ENCODE results near the gene PANK4. TPM values are rescaled to one million over a fixed set of nuclear protein-coding genes. Genes with fewer than 3 reads are reported as not detected.
"Not testable (repeated sequence)": the region's sequence is repeated elsewhere in the genome, so short reads cannot be mapped to it uniquely, and the experiment has no call there.

PANK4 gene
- total RNA-seq, 2 experiments from 2014 or later: 42.9 to 47.0 TPM

DNA sequence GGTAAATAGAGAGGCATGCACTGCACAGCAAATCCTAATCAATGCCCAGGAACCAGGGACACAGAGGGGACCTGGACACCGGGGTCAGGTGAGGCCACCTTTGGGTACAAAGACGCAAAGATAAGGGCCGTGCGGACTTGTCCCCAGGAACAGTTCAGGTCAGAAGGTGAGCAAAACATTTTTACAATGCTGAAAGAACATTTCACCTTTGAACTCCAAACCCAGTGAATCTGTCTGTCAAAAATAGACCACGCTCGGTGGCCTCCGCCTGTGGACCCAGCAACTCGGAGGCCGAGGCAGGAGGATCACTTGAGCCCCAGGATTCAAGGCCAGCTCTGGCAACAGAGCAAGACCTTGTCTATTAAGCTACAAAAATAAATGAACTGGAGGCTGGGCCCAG lies 45.0 kb upstream of the PANK4 start:
- no peaks in the 10 kb centered on the region for H3K36me3 ChIP-seq (ENCODE audit: insufficient read depth, low read length)
- CTCF ChIA-PET: interaction anchor here (1.7 to 2.2 kb wide), 2 partner anchors 10 to 15 kb away, joined by 4 read pairs; partner anchors contain the start of gene TNFRSF14
- no peak overlapping the region for H3K27ac ChIP-seq (ENCODE audit: low read depth in 1 of 2, low read length in 2 of 2)
- ATAC-seq (ENCODE audit: poor library complexity) (no peak), DNase-seq (no peak)
- intact Hi-C loops (cut with DNase I, micrococcal nuclease): no loop called here
- no peak overlapping the region for H3K27ac Mint-ChIP-seq
- no peaks in the 10 kb centered on the region for H3K27me3 ChIP-seq (ENCODE audit: control insufficient read depth in 1 of 2, insufficient read depth in 2 of 2, low read length in 2 of 2)
- POLR2A ChIA-PET: interaction anchor here (1.4 to 1.5 kb wide), 3 partner anchors 10 to 15 kb away, joined by 3 to 7 read pairs (median 5); partner anchors contain the start of gene TNFRSF14
- H3K9me3 Mint-ChIP-seq: no peaks in the 10 kb centered on the region
- H3K27me3 Mint-ChIP-seq: no peaks in the 10 kb centered on the region
- H3K4me1 ChIP-seq (ENCODE audit: insufficient read depth, low read length): peaks cover 8% of the 10 kb centered on the region
- H3K4me1 Mint-ChIP-seq (ENCODE audit: low read depth): peaks cover 9% of the 10 kb centered on the region
- TF ChIP-seq, protein P1, sequence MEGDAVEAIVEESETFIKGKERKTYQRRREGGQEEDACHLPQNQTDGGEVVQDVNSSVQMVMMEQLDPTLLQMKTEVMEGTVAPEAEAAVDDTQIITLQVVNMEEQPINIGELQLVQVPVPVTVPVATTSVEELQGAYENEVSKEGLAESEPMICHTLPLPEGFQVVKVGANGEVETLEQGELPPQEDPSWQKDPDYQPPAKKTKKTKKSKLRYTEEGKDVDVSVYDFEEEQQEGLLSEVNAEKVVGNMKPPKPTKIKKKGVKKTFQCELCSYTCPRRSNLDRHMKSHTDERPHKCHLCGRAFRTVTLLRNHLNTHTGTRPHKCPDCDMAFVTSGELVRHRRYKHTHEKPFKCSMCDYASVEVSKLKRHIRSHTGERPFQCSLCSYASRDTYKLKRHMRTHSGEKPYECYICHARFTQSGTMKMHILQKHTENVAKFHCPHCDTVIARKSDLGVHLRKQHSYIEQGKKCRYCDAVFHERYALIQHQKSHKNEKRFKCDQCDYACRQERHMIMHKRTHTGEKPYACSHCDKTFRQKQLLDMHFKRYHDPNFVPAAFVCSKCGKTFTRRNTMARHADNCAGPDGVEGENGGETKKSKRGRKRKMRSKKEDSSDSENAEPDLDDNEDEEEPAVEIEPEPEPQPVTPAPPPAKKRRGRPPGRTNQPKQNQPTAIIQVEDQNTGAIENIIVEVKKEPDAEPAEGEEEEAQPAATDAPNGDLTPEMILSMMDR (IDR thresholded peaks at IDR 0.05): no peak
- H3K9me3 ChIP-seq (ENCODE audit: control insufficient read depth in 1 of 2, insufficient read depth in 1 of 2, low read length in 2 of 2): peaks cover 0 to 6% of the 10 kb centered on the region in 2 experiments
- no peak overlapping the region for H3K4me3 Mint-ChIP-seq
- H3K36me3 Mint-ChIP-seq (ENCODE audit: low read depth): no peaks in the 10 kb centered on the region
- no peak overlapping the region for H3K4me3 ChIP-seq (ENCODE audit: low read length)

DNA sequence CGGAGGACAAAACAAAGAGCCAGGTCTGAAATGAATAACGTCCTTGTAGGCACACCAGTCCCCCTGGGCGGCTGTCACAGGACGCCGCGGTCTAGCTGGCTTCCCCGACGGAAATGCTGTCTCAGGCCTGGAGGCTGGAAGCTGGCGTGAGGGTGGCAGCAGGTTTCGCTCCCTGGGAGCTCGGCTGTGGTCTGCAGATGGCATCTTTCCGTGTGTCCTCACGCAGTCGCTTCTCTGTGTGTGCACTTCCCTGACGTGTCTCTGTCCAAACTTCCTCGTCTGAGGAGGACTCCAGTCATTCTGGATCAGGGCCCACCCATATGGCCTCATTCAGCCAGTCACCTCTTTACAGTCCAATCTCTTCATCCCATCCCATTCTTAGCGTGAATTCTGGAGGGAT lies 43.9 kb upstream of the PANK4 start:
- H3K27me3 ChIP-seq (ENCODE audit: control insufficient read depth in 1 of 2, insufficient read depth in 2 of 2, low read length in 2 of 2): no peaks in the 10 kb centered on the region
- peaks cover 0 to 6% of the 10 kb centered on the region in 2 experiments for H3K9me3 ChIP-seq (ENCODE audit: control insufficient read depth in 1 of 2, insufficient read depth in 1 of 2, low read length in 2 of 2)
- H3K9me3 Mint-ChIP-seq: no peaks in the 10 kb centered on the region
- ChIA-PET CTCF (no interaction called here), POLR2A (interaction anchor here (1.3 kb wide), 1 partner anchor 15 kb away, joined by 6 read pairs; the partner anchor contains the start of gene PRXL2B)
- ATAC-seq (ENCODE audit: poor library complexity) (no peak), DNase-seq (peak in 1 of 14 experiments; percentile 27)
- H3K27ac Mint-ChIP-seq: no peak overlapping the region
- no peak overlapping the region for H3K4me3 Mint-ChIP-seq
- no peak overlapping the region for H3K4me3 ChIP-seq (ENCODE audit: low read length)
- no peaks in the 10 kb centered on the region for H3K27me3 Mint-ChIP-seq
- intact Hi-C loops (cut with DNase I, micrococcal nuclease): no loop called here
- no peaks in the 10 kb centered on the region for H3K36me3 ChIP-seq (ENCODE audit: insufficient read depth, low read length)
- H3K36me3 Mint-ChIP-seq (ENCODE audit: low read depth): no peaks in the 10 kb centered on the region
- H3K27ac ChIP-seq (ENCODE audit: low read depth in 1 of 2, low read length in 2 of 2): no peak overlapping the region
- H3K4me1 ChIP-seq (ENCODE audit: insufficient read depth, low read length): no peaks in the 10 kb centered on the region
- TF ChIP-seq, protein P1 (IDR thresholded peaks at IDR 0.05): no peak
- H3K4me1 Mint-ChIP-seq (ENCODE audit: low read depth): peaks cover 9% of the 10 kb centered on the region

DNA sequence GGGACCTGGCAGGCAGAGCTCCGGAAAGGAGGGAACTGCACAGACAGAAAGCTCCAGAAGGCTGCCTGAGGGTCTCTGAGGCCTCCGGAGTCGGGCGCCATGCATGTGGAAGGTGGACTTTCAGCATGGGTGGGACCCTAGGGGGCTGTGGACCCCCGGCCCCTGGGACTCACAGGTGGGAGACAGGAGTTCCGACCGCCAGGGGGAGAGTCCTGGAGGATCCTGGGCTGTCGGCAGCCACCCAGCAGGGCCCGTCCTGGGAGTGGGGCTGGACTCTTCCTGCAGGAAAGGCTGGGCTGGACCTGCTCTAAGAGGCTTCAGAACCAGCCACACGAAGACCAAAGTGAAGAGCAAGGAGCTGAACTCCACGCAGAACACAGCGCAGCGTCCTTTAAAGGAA lies 43.3 kb upstream of the PANK4 start:
- H3K9me3 ChIP-seq (ENCODE audit: control insufficient read depth in 1 of 2, insufficient read depth in 1 of 2, low read length in 2 of 2); H3K4me1 ChIP-seq (ENCODE audit: insufficient read depth, low read length); H3K27ac Mint-ChIP-seq; intact Hi-C loops (cut with DNase I, micrococcal nuclease); H3K9me3 Mint-ChIP-seq; H3K4me3 Mint-ChIP-seq; H3K27ac ChIP-seq (ENCODE audit: low read depth in 1 of 2, low read length in 2 of 2); H3K27me3 ChIP-seq (ENCODE audit: control insufficient read depth in 1 of 2, insufficient read depth in 2 of 2, low read length in 2 of 2); CTCF ChIA-PET; H3K4me3 ChIP-seq (ENCODE audit: low read length); ATAC-seq (ENCODE audit: poor library complexity); DNase-seq; H3K36me3 Mint-ChIP-seq (ENCODE audit: low read depth); H3K4me1 Mint-ChIP-seq (ENCODE audit: low read depth); H3K27me3 Mint-ChIP-seq; H3K36me3 ChIP-seq (ENCODE audit: insufficient read depth, low read length): not testable (repeated sequence)
- POLR2A ChIA-PET: interaction anchor here (1.0 to 1.3 kb wide), 2 partner anchors 14 to 16 kb away, joined by 3 to 6 read pairs; partner anchors contain the start of genes PRXL2B and TNFRSF14

DNA sequence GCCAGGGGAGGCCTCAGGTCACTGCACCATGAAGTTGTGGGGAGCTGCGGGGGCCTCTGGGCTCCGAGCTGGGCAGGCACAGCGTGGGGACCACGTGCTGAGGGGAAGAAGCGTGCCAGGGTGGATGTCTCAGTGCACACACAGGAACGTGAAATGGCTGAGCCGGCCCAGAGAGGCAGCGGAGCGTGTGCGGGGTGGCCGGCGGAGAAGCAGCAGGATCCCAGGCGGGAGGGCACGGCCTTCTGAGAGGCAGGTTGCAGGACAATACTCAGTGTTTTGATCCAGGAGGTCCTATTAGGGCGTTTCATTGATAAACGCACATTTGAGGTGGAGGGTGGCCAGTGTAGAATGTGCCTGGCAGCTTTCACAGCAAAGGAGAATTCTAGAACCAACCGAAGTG lies 42.7 kb upstream of the PANK4 start:
- TF ChIP-seq, protein P1 (IDR thresholded peaks at IDR 0.05): no peak
- Histone ChIP-seq H3K27ac (ENCODE audit: low read depth in 1 of 2, low read length in 2 of 2) (no peak overlapping the region), H3K36me3 (ENCODE audit: insufficient read depth, low read length) (no peaks in the 10 kb centered on the region), H3K9me3 (ENCODE audit: control insufficient read depth in 1 of 2, insufficient read depth in 1 of 2, low read length in 2 of 2) (peaks cover 0 to 6% of the 10 kb centered on the region in 2 experiments), H3K4me1 (ENCODE audit: insufficient read depth, low read length) (no peaks in the 10 kb centered on the region), H3K27me3 (ENCODE audit: control insufficient read depth in 1 of 2, insufficient read depth in 2 of 2, low read length in 2 of 2) (no peaks in the 10 kb centered on the region), H3K4me3 (ENCODE audit: low read length) (no peak overlapping the region)
- Mint-ChIP-seq H3K27ac (no peak overlapping the region), H3K36me3 (ENCODE audit: low read depth) (no peaks in the 10 kb centered on the region), H3K9me3 (no peaks in the 10 kb centered on the region), H3K4me1 (ENCODE audit: low read depth) (peaks cover 7% of the 10 kb centered on the region), H3K27me3 (no peaks in the 10 kb centered on the region), H3K4me3 (no peak overlapping the region)
- DNase-seq (no peak), ATAC-seq (ENCODE audit: poor library complexity) (no peak)
- ChIA-PET POLR2A (interaction anchor here (1.0 to 1.3 kb wide), 2 partner anchors 13 to 17 kb away, joined by 3 to 6 read pairs; partner anchors contain the start of genes PRXL2B and TNFRSF14), CTCF (no interaction called here)
- intact Hi-C loops (cut with DNase I, micrococcal nuclease): no loop called here

- H3K27ac Mint-ChIP-seq; H3K4me3 ChIP-seq (ENCODE audit: low read length); POLR2A ChIA-PET; H3K27me3 ChIP-seq (ENCODE audit: control insufficient read depth in 1 of 2, insufficient read depth in 2 of 2, low read length in 2 of 2); CTCF ChIA-PET; H3K27ac ChIP-seq (ENCODE audit: low read depth in 1 of 2, low read length in 2 of 2); ATAC-seq (ENCODE audit: poor library complexity); H3K4me1 ChIP-seq (ENCODE audit: insufficient read depth, low read length); H3K36me3 ChIP-seq (ENCODE audit: insufficient read depth, low read length); DNase-seq; H3K9me3 Mint-ChIP-seq; H3K4me3 Mint-ChIP-seq; H3K36me3 Mint-ChIP-seq (ENCODE audit: low read depth); intact Hi-C loops (cut with DNase I, micrococcal nuclease); H3K9me3 ChIP-seq (ENCODE audit: control insufficient read depth in 1 of 2, insufficient read depth in 1 of 2, low read length in 2 of 2); H3K4me1 Mint-ChIP-seq (ENCODE audit: low read depth); H3K27me3 Mint-ChIP-seq: not testable (repeated sequence)
These were observed 41.9 kb upstream of the PANK4 start for GRCh38 chr1:2568187-2568816.
